ENCODE data around the gene CFAP221.

CFAP221 gene

GRCh38 chr2:119537792-119538191, 6.5 kb upstream of the CFAP221 start:
- DNase-seq: no peak

GRCh38 chr2:119541476-119541875, 2.8 kb upstream of the CFAP221 start:
- DNase-seq: no peak

GRCh38 chr2:119544939-119545475, 758 bp downstream of the CFAP221 start:
- no peak for DNase-seq

- no peak for DNase-seq
These were observed 1.7 kb downstream of the CFAP221 start for GRCh38 chr2:119545754-119546446.

- DNase-seq: no peak
These were observed 2.2 kb downstream of the CFAP221 start for GRCh38 chr2:119546447-119546767.

- no peak for DNase-seq
These were observed 4.4 kb downstream of the CFAP221 start for GRCh38 chr2:119548516-119549120.

- no peak for DNase-seq
These were observed 5.0 kb downstream of the CFAP221 start for GRCh38 chr2:119549241-119549640.

GRCh38 chr2:119550346-119550745, 6.1 kb downstream of the CFAP221 start:
- no peak for DNase-seq

GRCh38 chr2:119550856-119551255, 6.6 kb downstream of the CFAP221 start:
- no peak for DNase-seq

- DNase-seq: no peak
These were observed 8.7 kb downstream of the CFAP221 start for GRCh38 chr2:119552902-119553301.

GRCh38 chr2:119553687-119554344, 9.6 kb downstream of the CFAP221 start:
- no peak for DNase-seq

GRCh38 chr2:119565481-119565880, 21.2 kb downstream of the CFAP221 start:
- DNase-seq: no peak

- no peak for DNase-seq
These were observed 23.0 kb downstream of the CFAP221 start for GRCh38 chr2:119567292-119567691.

- DNase-seq: no peak
These were observed 30.0 kb downstream of the CFAP221 start for GRCh38 chr2:119574108-119574815.

- DNase-seq: no peak
These were observed 30.6 kb downstream of the CFAP221 start for GRCh38 chr2:119574864-119575263.

GRCh38 chr2:119575439-119575838, 31.2 kb downstream of the CFAP221 start:
- DNase-seq: no peak

- no peak for DNase-seq
These were observed 35.4 kb downstream of the CFAP221 start for GRCh38 chr2:119579424-119580295.

- no peak for DNase-seq
These were observed 36.4 kb downstream of the CFAP221 start for GRCh38 chr2:119580550-119581072.

- DNase-seq: no peak
These were observed 39.0 kb downstream of the CFAP221 start for GRCh38 chr2:119583291-119583690.

GRCh38 chr2:119584469-119584868, 40.2 kb downstream of the CFAP221 start:
- no peak for DNase-seq

- DNase-seq: no peak
These were observed 41.8 kb downstream of the CFAP221 start for GRCh38 chr2:119586085-119586484.

- no peak for DNase-seq
These were observed 46.6 kb downstream of the CFAP221 start for GRCh38 chr2:119590873-119591272.
